ENCODE data around the gene CADPS2.

CADPS2 gene

GRCh38 chr7:122488241-122488640 lies 398.0 kb downstream of the CADPS2 start:
- no peaks in the 10 kb centered on the region for H3K27me3 ChIP-seq (ENCODE audit: control insufficient read depth, insufficient read depth, low read length)
- H3K4me3 ChIP-seq (ENCODE audit: low read depth, low read length) = no peak overlapping the region
- H3K36me3 ChIP-seq (ENCODE audit: control insufficient read depth, insufficient read depth, low read length) = no peaks in the 10 kb centered on the region
- H3K4me1 ChIP-seq (ENCODE audit: control insufficient read depth, insufficient read depth, low read length) = no peaks in the 10 kb centered on the region
- H3K9me3 ChIP-seq (ENCODE audit: control insufficient read depth, insufficient read depth, low read length) = no peaks in the 10 kb centered on the region
- H3K9ac ChIP-seq (ENCODE audit: low read depth, low read length) = no peak overlapping the region

GRCh38 chr7:122487131-122487530 lies 399.1 kb downstream of the CADPS2 start:
- H3K9me3 ChIP-seq (ENCODE audit: control insufficient read depth, insufficient read depth, low read length) = no peaks in the 10 kb centered on the region
- no peak overlapping the region for H3K9ac ChIP-seq (ENCODE audit: low read depth, low read length)

GRCh38 chr7:122485856-122486255 lies 400.4 kb downstream of the CADPS2 start:
- no peaks in the 10 kb centered on the region for H3K27me3 ChIP-seq (ENCODE audit: control insufficient read depth, insufficient read depth, low read length)
- H3K4me1 ChIP-seq (ENCODE audit: control insufficient read depth, insufficient read depth, low read length) = no peaks in the 10 kb centered on the region
- H3K36me3 ChIP-seq (ENCODE audit: control insufficient read depth, insufficient read depth, low read length) = no peaks in the 10 kb centered on the region
- no peak overlapping the region for H3K9ac ChIP-seq (ENCODE audit: low read depth, low read length)
- H3K9me3 ChIP-seq (ENCODE audit: control insufficient read depth, insufficient read depth, low read length) = no peaks in the 10 kb centered on the region
- H3K4me3 ChIP-seq (ENCODE audit: low read depth, low read length) = no peak overlapping the region

More at GRCh38 chr7:122487131-122487530, 399.1 kb downstream of the CADPS2 start:
- no peaks in the 10 kb centered on the region for H3K36me3 ChIP-seq (ENCODE audit: control insufficient read depth, insufficient read depth, low read length)
- H3K4me1 ChIP-seq (ENCODE audit: control insufficient read depth, insufficient read depth, low read length) = no peaks in the 10 kb centered on the region
- H3K27me3 ChIP-seq (ENCODE audit: control insufficient read depth, insufficient read depth, low read length) = no peaks in the 10 kb centered on the region
- H3K4me3 ChIP-seq (ENCODE audit: low read depth, low read length) = no peak overlapping the region

DNA sequence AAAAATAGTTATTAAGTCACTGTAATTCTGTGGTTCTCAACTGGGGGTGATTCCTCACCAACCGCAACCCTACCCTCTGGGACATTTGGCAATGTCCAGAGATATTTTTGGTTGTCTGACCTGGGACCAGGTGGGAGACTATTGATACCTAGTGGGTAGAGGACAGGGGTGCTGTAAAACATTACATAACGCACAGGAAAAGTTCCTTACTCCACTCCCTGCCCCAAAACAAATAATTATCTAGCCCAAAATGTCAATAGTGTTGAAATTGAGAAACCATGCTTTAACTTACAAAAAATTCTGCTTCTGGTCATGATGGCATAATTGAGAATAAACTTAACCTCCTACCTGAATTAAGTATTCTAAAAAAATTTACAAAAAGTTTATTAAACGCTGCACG lies 404.0 kb downstream of the CADPS2 start:
- H3K4me3 ChIP-seq (ENCODE audit: low read depth, low read length) = no peak overlapping the region
- no peaks in the 10 kb centered on the region for H3K9me3 ChIP-seq (ENCODE audit: control insufficient read depth, insufficient read depth, low read length)
- no peak overlapping the region for H3K9ac ChIP-seq (ENCODE audit: low read depth, low read length)
- H3K27me3 ChIP-seq (ENCODE audit: control insufficient read depth, insufficient read depth, low read length) = no peaks in the 10 kb centered on the region
- no peaks in the 10 kb centered on the region for H3K36me3 ChIP-seq (ENCODE audit: control insufficient read depth, insufficient read depth, low read length)
- H3K4me1 ChIP-seq (ENCODE audit: control insufficient read depth, insufficient read depth, low read length) = no peaks in the 10 kb centered on the region

- Histone ChIP-seq H3K9ac (ENCODE audit: low read depth, low read length) (no peak overlapping the region), H3K4me3 (ENCODE audit: low read depth, low read length) (no peak overlapping the region), H3K4me1 (ENCODE audit: control insufficient read depth, insufficient read depth, low read length) (peaks cover 23% of the 10 kb centered on the region), H3K27me3 (ENCODE audit: control insufficient read depth, insufficient read depth, low read length) (no peaks in the 10 kb centered on the region), H3K36me3 (ENCODE audit: control insufficient read depth, insufficient read depth, low read length) (no peaks in the 10 kb centered on the region), H3K9me3 (ENCODE audit: control insufficient read depth, insufficient read depth, low read length) (no peaks in the 10 kb centered on the region)
These were observed 415.4 kb downstream of the CADPS2 start for GRCh38 chr7:122470859-122471258.

DNA sequence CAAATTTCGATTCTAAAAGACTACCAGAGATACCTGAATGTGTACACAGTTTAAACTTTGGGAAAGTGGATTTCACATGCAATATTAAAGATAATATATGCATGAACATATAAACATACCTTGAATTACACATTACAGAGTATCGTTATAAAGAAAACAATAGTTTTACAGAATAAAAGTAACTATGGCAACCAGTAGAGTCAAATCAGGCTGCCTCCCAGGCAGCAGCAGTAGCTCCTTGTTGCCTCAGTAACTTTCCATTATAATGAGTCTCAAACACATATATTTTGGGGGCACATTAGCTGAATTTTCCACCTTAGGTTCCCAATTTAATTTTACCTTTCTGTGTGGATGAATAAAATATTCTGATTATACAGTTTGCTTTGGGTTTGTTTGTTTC lies 417.3 kb downstream of the CADPS2 start:
- Histone ChIP-seq H3K4me1 (ENCODE audit: control insufficient read depth, insufficient read depth, low read length) (peaks cover 19% of the 10 kb centered on the region), H3K27me3 (ENCODE audit: control insufficient read depth, insufficient read depth, low read length) (no peaks in the 10 kb centered on the region), H3K4me3 (ENCODE audit: low read depth, low read length) (no peak overlapping the region), H3K9ac (ENCODE audit: low read depth, low read length) (no peak overlapping the region), H3K9me3 (ENCODE audit: control insufficient read depth, insufficient read depth, low read length) (no peaks in the 10 kb centered on the region), H3K36me3 (ENCODE audit: control insufficient read depth, insufficient read depth, low read length) (no peaks in the 10 kb centered on the region)

- Histone ChIP-seq H3K9ac (ENCODE audit: low read depth, low read length) (no peak overlapping the region), H3K4me3 (ENCODE audit: low read depth, low read length) (no peak overlapping the region), H3K27me3 (ENCODE audit: control insufficient read depth, insufficient read depth, low read length) (no peaks in the 10 kb centered on the region), H3K36me3 (ENCODE audit: control insufficient read depth, insufficient read depth, low read length) (no peaks in the 10 kb centered on the region), H3K4me1 (ENCODE audit: control insufficient read depth, insufficient read depth, low read length) (peaks cover 17% of the 10 kb centered on the region), H3K9me3 (ENCODE audit: control insufficient read depth, insufficient read depth, low read length) (no peaks in the 10 kb centered on the region)
These were observed 418.4 kb downstream of the CADPS2 start for GRCh38 chr7:122467661-122468449.

DNA sequence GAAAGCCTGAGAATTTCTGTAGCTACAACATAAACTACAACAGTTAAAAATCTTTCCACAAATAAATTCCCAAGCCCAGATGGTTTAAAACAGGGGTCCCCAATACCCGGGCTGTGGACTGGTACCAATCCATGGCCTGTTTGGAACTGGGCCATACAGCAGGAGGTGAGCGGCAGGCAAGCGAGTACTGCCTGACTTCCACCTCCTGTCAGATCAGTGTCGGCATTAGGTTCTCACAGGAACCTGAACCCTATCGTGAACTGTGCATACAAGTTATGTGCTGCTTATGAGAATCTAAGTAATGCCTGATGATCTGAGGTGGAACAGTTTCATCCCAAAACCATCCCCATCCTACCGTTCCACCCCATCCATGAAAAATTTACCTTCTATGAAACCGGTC lies 421.0 kb downstream of the CADPS2 start:
- H3K9ac ChIP-seq (ENCODE audit: low read depth, low read length) = no peak overlapping the region
- peaks cover 7% of the 10 kb centered on the region for H3K4me1 ChIP-seq (ENCODE audit: control insufficient read depth, insufficient read depth, low read length)
- no peak overlapping the region for H3K4me3 ChIP-seq (ENCODE audit: low read depth, low read length)
- no peaks in the 10 kb centered on the region for H3K9me3 ChIP-seq (ENCODE audit: control insufficient read depth, insufficient read depth, low read length)
- no peaks in the 10 kb centered on the region for H3K27me3 ChIP-seq (ENCODE audit: control insufficient read depth, insufficient read depth, low read length)
- no peaks in the 10 kb centered on the region for H3K36me3 ChIP-seq (ENCODE audit: control insufficient read depth, insufficient read depth, low read length)

- Histone ChIP-seq H3K9ac (ENCODE audit: low read depth, low read length) (no peak overlapping the region), H3K4me3 (ENCODE audit: low read depth, low read length) (no peak overlapping the region), H3K36me3 (ENCODE audit: control insufficient read depth, insufficient read depth, low read length) (no peaks in the 10 kb centered on the region), H3K4me1 (ENCODE audit: control insufficient read depth, insufficient read depth, low read length) (no peaks in the 10 kb centered on the region), H3K27me3 (ENCODE audit: control insufficient read depth, insufficient read depth, low read length) (no peaks in the 10 kb centered on the region), H3K9me3 (ENCODE audit: control insufficient read depth, insufficient read depth, low read length) (no peaks in the 10 kb centered on the region)
These were observed 422.6 kb downstream of the CADPS2 start for GRCh38 chr7:122463631-122464030.

- Histone ChIP-seq H3K9me3 (ENCODE audit: control insufficient read depth, insufficient read depth, low read length) (no peaks in the 10 kb centered on the region), H3K9ac (ENCODE audit: low read depth, low read length) (no peak overlapping the region), H3K36me3 (ENCODE audit: control insufficient read depth, insufficient read depth, low read length) (no peaks in the 10 kb centered on the region), H3K4me1 (ENCODE audit: control insufficient read depth, insufficient read depth, low read length) (peaks cover 2% of the 10 kb centered on the region), H3K27me3 (ENCODE audit: control insufficient read depth, insufficient read depth, low read length) (no peaks in the 10 kb centered on the region), H3K4me3 (ENCODE audit: low read depth, low read length) (no peak overlapping the region)
These were observed 425.3 kb downstream of the CADPS2 start for GRCh38 chr7:122460936-122461335.

DNA sequence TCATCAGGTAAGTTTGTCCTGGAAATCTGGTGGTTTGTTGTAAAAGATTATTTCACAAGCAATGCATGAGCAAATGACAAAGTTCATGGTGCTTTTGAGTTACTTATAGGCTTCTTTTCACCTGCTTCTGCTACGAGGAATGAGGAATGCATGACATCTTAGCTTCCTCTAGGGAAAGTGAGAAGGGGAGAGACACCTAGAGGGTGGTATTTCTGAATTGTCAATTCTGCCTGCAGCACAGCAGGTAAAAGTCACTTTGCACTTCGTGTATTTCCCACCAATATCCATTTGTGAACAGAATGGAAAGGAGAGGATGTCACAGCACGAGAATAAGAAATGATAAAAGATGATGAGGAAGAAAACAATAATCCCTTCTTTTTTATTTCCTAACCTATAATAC lies 428.3 kb downstream of the CADPS2 start:
- Histone ChIP-seq H3K4me3 (ENCODE audit: low read depth, low read length) (no peak overlapping the region), H3K9ac (ENCODE audit: low read depth, low read length) (no peak overlapping the region), H3K36me3 (ENCODE audit: control insufficient read depth, insufficient read depth, low read length) (no peaks in the 10 kb centered on the region), H3K4me1 (ENCODE audit: control insufficient read depth, insufficient read depth, low read length) (peaks cover 2% of the 10 kb centered on the region), H3K9me3 (ENCODE audit: control insufficient read depth, insufficient read depth, low read length) (no peaks in the 10 kb centered on the region), H3K27me3 (ENCODE audit: control insufficient read depth, insufficient read depth, low read length) (no peaks in the 10 kb centered on the region)

DNA sequence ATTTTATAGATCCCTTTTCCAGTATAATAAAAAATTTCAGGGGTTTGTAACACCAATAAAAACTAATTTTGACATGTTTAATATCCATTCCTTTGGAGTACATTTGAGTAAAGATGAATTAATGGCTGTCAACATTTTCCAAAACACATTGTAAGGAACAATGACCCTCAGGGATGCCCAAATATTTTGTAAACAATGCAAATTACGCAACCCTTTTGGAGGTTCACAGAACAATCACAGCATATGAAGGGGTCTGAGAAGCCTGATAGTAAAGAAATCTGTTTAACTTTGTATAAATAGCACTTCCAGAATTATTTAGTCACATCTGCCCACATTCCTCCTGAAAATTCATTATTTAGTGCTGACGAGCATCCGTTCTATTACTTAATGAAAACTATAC lies 428.9 kb downstream of the CADPS2 start:
- Histone ChIP-seq H3K27me3 (ENCODE audit: control insufficient read depth, insufficient read depth, low read length) (no peaks in the 10 kb centered on the region), H3K9me3 (ENCODE audit: control insufficient read depth, insufficient read depth, low read length) (no peaks in the 10 kb centered on the region), H3K36me3 (ENCODE audit: control insufficient read depth, insufficient read depth, low read length) (no peaks in the 10 kb centered on the region), H3K9ac (ENCODE audit: low read depth, low read length) (no peak overlapping the region), H3K4me3 (ENCODE audit: low read depth, low read length) (no peak overlapping the region), H3K4me1 (ENCODE audit: control insufficient read depth, insufficient read depth, low read length) (peaks cover 2% of the 10 kb centered on the region)
